Endothelial cell of umbilical vein (primary cell): ENCODE measurements around the gene PHOX2A.

Source experiments
- EZH2 ChIP-seq: IDR thresholded peaks from 2 replicates; pipeline ENCODE4 v1.6.1; 2012; ENCODE audit warnings: borderline replicate concordance, low read depth, mild to moderate bottlenecking, moderate library complexity, low read length, inconsistent platforms; ENCODE audit not compliant: severe bottlenecking
- GATA2 ChIP-seq: IDR thresholded peaks from 2 replicates; pipeline ENCODE4 v1.7.0; 2011; ENCODE audit warnings: low read depth, mild to moderate bottlenecking, moderate library complexity, mixed read lengths, low read length; ENCODE audit not compliant: insufficient read length, insufficient read depth
- POLR2A ChIP-seq: IDR thresholded peaks from 2 replicates; pipeline ENCODE4 v1.6.1; 2012; ENCODE audit warnings: low read depth, mild to moderate bottlenecking, control low read depth, low read length
- TF ChIP-seq, protein P1 (sequence below), 2 donors: IDR thresholded peaks; 1 replicate in 1 of 2; 2 replicates in 1 of 2; pipeline ENCODE4 v1.5.1; 2011; ENCODE audit warnings: low read length in 2 of 2, mild to moderate bottlenecking in 2 of 2, moderate library complexity in 2 of 2, control low read depth in 1 of 2, inconsistent platforms in 1 of 2, low read depth in 1 of 2; ENCODE audit not compliant: insufficient read depth in 1 of 2; ENCODE audit errors: extremely low read depth in 1 of 2
- TF ChIP-seq, protein P2 (sequence below): IDR thresholded peaks from 2 replicates; pipeline ENCODE4 v1.6.1; 2011; ENCODE audit not compliant: insufficient read depth, insufficient read length

DNA sequence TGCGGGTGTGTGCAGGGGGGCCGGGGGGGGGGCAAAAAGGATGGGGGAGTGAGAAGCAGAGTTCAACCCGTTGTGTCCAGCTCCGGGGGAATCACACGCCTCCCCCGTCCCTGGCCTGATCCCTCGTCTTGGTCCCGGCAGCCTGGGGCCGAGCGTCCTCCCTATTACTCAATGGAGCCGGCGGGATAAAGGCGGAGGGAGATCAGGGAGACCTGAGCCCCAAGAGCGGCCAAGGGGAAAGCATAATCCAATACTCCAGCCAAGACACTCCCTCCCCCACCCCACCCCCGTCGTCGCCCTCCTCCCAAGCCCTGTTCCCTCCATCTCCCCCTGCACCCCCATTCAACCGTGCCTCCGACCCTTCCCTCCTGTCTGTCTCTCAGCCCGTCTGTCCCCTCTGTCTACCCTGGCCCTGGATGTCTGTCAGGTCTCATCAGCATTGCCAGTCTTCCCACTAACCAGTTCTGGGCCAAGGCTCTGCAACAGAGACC is 2.6 kb downstream of the PHOX2A start:
- TF ChIP-seq, protein P1, sequence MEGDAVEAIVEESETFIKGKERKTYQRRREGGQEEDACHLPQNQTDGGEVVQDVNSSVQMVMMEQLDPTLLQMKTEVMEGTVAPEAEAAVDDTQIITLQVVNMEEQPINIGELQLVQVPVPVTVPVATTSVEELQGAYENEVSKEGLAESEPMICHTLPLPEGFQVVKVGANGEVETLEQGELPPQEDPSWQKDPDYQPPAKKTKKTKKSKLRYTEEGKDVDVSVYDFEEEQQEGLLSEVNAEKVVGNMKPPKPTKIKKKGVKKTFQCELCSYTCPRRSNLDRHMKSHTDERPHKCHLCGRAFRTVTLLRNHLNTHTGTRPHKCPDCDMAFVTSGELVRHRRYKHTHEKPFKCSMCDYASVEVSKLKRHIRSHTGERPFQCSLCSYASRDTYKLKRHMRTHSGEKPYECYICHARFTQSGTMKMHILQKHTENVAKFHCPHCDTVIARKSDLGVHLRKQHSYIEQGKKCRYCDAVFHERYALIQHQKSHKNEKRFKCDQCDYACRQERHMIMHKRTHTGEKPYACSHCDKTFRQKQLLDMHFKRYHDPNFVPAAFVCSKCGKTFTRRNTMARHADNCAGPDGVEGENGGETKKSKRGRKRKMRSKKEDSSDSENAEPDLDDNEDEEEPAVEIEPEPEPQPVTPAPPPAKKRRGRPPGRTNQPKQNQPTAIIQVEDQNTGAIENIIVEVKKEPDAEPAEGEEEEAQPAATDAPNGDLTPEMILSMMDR (IDR thresholded peaks at IDR 0.05; ENCODE audit: extremely low read depth in 1 of 2, insufficient read depth in 1 of 2, low read depth in 1 of 2, low read length in 2 of 2): no peak
- TF ChIP-seq POLR2A (no peak), EZH2 (no peak), GATA2 (no peak)
- TF ChIP-seq, protein P2, sequence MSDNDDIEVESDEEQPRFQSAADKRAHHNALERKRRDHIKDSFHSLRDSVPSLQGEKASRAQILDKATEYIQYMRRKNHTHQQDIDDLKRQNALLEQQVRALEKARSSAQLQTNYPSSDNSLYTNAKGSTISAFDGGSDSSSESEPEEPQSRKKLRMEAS: no peak
